ENCODE results near the gene ANTXR1. TPM values are rescaled to one million over a fixed set of nuclear protein-coding genes. Genes with fewer than 3 reads are reported as not detected.

ANTXR1 gene
- polyA plus RNA-seq, 1 of the 3 experiments (the other 2 are of a cell fraction), result 114 TPM

DNA sequence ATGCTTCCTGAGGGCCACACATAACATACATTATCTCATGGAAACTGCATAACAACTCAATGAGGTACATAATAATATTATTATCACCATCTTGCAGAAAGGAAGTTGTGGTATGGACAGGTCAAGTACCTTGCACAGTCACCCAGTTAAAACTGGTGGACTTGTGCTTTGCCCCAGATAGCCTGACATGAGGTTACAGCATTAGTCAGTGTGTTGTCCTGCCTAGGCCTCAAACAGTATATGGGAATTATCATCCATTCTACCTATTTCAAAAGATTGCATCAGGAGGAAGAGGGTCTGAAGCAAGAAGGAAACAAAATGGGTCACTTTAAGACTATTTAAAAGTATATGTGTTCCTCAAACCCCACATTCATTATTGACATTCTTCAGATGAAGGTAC lies 5.4 kb upstream of the ANTXR1 start:
- Histone ChIP-seq H3K4me1 (ENCODE audit: control insufficient read depth in 1 of 2, insufficient read depth in 2 of 2, low read depth in 1 of 2, low read length in 1 of 2) (peaks cover 3 to 5% of the 10 kb centered on the region in 2 experiments; a peak in 2 of 4 replicates), H2AFZ (ENCODE audit: low read depth) (no peak overlapping the region), H3K27ac (ENCODE audit: low read depth in 2 of 2, low read length in 1 of 2) (no peak overlapping the region), H3K79me2 (ENCODE audit: insufficient read depth) (no peaks in the 10 kb centered on the region), H3K9ac (no peak overlapping the region), H3K4me3 (ENCODE audit: low read depth in 2 of 2, low read length in 1 of 2) (no peak overlapping the region), H3F3A (replicated peaks; ENCODE audit: insufficient read depth) (peaks cover 4% of the 10 kb centered on the region), H3K9me3 (no peaks in the 10 kb centered on the region), H3K36me3 (replicated peaks in 1 of 2; ENCODE audit: control insufficient read depth in 1 of 2, insufficient read depth in 2 of 2, low read length in 1 of 2) (no peaks in the 10 kb centered on the region), H3K4me2 (no peak overlapping the region), H3K27me3 (ENCODE audit: insufficient read depth) (no peaks in the 10 kb centered on the region), H3K9me2 (no peaks in the 10 kb centered on the region), H4K20me1 (ENCODE audit: insufficient read depth) (no peaks in the 10 kb centered on the region)
- TF ChIP-seq FOXJ3 (CRISPR knock-in tag; IDR thresholded peaks at IDR 0.05) (no peak), REST (IDR thresholded peaks at IDR 0.05; ENCODE audit: low read depth, low read length) (no peak), FOSL2 (IDR thresholded peaks at IDR 0.05; ENCODE audit: borderline replicate concordance, low read depth) (no peak), TCF12 (IDR thresholded peaks at IDR 0.05) (no peak), FOXM1 (IDR thresholded peaks at IDR 0.05; ENCODE audit: low read depth) (no peak), GABPA (IDR thresholded peaks at IDR 0.05; ENCODE audit: low read depth) (no peak), SMC3 (IDR thresholded peaks at IDR 0.05; ENCODE audit: low read depth, low read length) (no peak), MAX (IDR thresholded peaks at IDR 0.05; ENCODE audit: low read depth) (no peak)
- TF ChIP-seq, protein P1, sequence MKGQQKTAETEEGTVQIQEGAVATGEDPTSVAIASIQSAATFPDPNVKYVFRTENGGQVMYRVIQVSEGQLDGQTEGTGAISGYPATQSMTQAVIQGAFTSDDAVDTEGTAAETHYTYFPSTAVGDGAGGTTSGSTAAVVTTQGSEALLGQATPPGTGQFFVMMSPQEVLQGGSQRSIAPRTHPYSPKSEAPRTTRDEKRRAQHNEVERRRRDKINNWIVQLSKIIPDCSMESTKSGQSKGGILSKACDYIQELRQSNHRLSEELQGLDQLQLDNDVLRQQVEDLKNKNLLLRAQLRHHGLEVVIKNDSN (IDR thresholded peaks at IDR 0.05; ENCODE audit: borderline replicate concordance, low read depth), result no peak
- ChIA-PET CTCF (interaction anchor here (1.3 kb wide), 1 partner anchor 299 kb away, joined by 6 read pairs; no protein-coding TSS in a partner anchor), POLR2A (no interaction called here)
- DNase-seq, result no peak

DNA sequence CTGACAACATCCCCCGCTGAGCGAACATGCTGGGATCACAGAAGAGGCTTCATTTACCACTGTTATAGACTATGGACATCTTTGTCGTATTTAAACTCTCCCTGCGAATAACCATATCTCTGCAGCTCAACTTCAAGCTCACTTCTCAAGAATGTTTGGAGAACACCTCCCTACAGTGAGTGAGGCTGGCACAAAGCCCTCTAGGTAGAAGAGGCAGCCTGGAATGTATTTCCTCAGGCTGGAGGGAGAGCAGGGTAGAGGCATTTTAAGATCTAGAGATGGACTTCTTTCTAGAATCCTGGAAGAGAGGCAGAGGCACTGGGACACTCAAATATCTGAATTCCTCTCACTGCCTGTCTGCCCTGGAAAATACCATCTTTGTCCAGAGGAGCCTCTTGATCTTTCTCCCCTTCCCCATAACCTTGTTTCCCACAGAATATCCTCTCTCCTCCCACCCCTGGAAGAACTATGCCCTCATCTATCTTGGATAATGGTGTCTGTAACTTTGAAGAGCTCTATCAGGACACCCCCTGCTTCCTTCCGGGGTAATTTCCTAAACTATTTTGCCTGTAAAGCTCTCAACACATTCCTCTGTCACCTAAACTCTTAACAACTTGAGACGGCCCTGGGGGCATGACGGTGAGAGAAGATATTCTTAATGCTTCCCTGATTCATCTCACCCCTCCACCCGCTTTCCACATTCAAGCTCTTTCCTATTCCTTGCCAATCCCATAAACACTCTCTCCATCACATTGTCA lies 2.4 kb upstream of the ANTXR1 start:
- Histone ChIP-seq H3K79me2 (ENCODE audit: insufficient read depth) (peaks cover 27% of the 10 kb centered on the region), H3K36me3 (replicated peaks in 1 of 2; ENCODE audit: control insufficient read depth in 1 of 2, insufficient read depth in 2 of 2, low read length in 1 of 2) (peaks cover 0 to 2% of the 10 kb centered on the region in 2 experiments), H3K9ac (no peak overlapping the region), H2AFZ (ENCODE audit: low read depth) (no peak overlapping the region), H3F3A (replicated peaks; ENCODE audit: insufficient read depth) (peaks cover 15% of the 10 kb centered on the region), H3K27ac (ENCODE audit: low read depth in 2 of 2, low read length in 1 of 2) (no peak overlapping the region), H3K4me3 (ENCODE audit: low read depth in 2 of 2, low read length in 1 of 2) (no peak overlapping the region), H3K9me2 (no peaks in the 10 kb centered on the region), H3K4me2 (no peak overlapping the region), H3K27me3 (ENCODE audit: insufficient read depth) (no peaks in the 10 kb centered on the region), H4K20me1 (ENCODE audit: insufficient read depth) (peaks cover 3% of the 10 kb centered on the region; the same call in 1 of the 2 replicates), H3K9me3 (no peaks in the 10 kb centered on the region), H3K4me1 (ENCODE audit: control insufficient read depth in 1 of 2, insufficient read depth in 2 of 2, low read depth in 1 of 2, low read length in 1 of 2) (peaks cover 4 to 10% of the 10 kb centered on the region in 2 experiments; a peak in 3 of 4 replicates)
- TF ChIP-seq USF2 (IDR thresholded peaks at IDR 0.05; ENCODE audit: borderline replicate concordance, low read depth, low read length) (no peak), SIN3A (IDR thresholded peaks at IDR 0.05; ENCODE audit: borderline replicate concordance, low read depth, low read length) (no peak), MXI1 (IDR thresholded peaks at IDR 0.05; ENCODE audit: low read depth, low read length) (no peak), EP300 (IDR thresholded peaks at IDR 0.05; ENCODE audit: borderline replicate concordance in 1 of 2, low read depth in 1 of 2, low read length in 1 of 2) (no peak), RXRA (IDR thresholded peaks at IDR 0.05; ENCODE audit: borderline replicate concordance, low read depth) (no peak), RCOR1 (IDR thresholded peaks at IDR 0.05; ENCODE audit: low read length) (no peak), POLR2AphosphoS5 (IDR thresholded peaks at IDR 0.05; ENCODE audit: low read depth, low read length) (no peak), GATA2 (CRISPR knock-in tag; IDR thresholded peaks at IDR 0.05) (no peak), TCF12 (IDR thresholded peaks at IDR 0.05) (no peak)
- TF ChIP-seq, protein P2, sequence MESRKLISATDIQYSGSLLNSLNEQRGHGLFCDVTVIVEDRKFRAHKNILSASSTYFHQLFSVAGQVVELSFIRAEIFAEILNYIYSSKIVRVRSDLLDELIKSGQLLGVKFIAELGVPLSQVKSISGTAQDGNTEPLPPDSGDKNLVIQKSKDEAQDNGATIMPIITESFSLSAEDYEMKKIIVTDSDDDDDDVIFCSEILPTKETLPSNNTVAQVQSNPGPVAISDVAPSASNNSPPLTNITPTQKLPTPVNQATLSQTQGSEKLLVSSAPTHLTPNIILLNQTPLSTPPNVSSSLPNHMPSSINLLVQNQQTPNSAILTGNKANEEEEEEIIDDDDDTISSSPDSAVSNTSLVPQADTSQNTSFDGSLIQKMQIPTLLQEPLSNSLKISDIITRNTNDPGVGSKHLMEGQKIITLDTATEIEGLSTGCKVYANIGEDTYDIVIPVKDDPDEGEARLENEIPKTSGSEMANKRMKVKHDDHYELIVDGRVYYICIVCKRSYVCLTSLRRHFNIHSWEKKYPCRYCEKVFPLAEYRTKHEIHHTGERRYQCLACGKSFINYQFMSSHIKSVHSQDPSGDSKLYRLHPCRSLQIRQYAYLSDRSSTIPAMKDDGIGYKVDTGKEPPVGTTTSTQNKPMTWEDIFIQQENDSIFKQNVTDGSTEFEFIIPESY (IDR thresholded peaks at IDR 0.05; ENCODE audit: borderline replicate concordance, low read depth), result no peak
- TF ChIP-seq, protein P1 (IDR thresholded peaks at IDR 0.05; ENCODE audit: borderline replicate concordance, low read depth), result no peak
- no peak for DNase-seq
- POLR2A ChIA-PET, result no interaction called here
- WGBS (ENCODE audit: low lambda C conversion rate), result 81% methylated on average over 8 of the region's 8 CpGs
- CTCF ChIA-PET, result interaction anchor here (0.9 to 6.3 kb wide), 5 partner anchors 9 to 296 kb away, joined by 3 to 107 read pairs (median 5); no protein-coding TSS in a partner anchor

Data from SK-N-SH (cell line).